ENCODE measurements around the gene ZGPAT.

DNA sequence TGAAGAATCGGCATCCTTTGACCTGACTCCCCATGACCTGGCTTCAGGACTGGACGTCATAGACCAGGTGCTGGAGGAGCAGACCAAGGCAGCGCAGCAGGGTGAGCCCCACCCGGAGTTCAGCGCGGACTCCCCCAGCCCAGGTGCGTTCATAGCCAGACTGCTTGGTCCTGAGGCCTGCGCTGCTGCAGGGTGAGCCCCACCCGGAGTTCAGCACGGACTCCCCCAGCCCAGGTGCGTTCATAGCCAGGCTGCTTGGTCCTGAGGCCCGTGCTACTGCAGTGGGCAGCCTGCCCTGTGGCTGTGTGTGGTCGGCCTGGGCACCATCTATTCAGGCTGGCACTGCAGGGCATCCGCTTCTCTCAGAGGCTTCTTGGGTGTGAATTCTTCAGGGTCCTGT, 33.9 kb upstream of the ZGPAT start:
- TF ChIP-seq, protein P1, sequence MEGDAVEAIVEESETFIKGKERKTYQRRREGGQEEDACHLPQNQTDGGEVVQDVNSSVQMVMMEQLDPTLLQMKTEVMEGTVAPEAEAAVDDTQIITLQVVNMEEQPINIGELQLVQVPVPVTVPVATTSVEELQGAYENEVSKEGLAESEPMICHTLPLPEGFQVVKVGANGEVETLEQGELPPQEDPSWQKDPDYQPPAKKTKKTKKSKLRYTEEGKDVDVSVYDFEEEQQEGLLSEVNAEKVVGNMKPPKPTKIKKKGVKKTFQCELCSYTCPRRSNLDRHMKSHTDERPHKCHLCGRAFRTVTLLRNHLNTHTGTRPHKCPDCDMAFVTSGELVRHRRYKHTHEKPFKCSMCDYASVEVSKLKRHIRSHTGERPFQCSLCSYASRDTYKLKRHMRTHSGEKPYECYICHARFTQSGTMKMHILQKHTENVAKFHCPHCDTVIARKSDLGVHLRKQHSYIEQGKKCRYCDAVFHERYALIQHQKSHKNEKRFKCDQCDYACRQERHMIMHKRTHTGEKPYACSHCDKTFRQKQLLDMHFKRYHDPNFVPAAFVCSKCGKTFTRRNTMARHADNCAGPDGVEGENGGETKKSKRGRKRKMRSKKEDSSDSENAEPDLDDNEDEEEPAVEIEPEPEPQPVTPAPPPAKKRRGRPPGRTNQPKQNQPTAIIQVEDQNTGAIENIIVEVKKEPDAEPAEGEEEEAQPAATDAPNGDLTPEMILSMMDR (conservative IDR thresholded peaks at IDR 0.05; ENCODE audit: low read length), result no peak
- TF ChIP-seq EZH2phosphoT487 (IDR thresholded peaks at IDR 0.05; ENCODE audit: borderline replicate concordance), result no peak
